HepG2 (cell line): ENCODE data around the gene IFNG-AS1. TPM values are rescaled to one million over a fixed set of nuclear protein-coding genes. Genes with fewer than 3 reads are reported as not detected.

Experiments used
- ATAC-seq: fragments of 200-7000 bp; cut with Tn5 transposase; 3 replicates; pipeline ENCODE4 v1.9.1; 2020; ENCODE audit warnings: mild to moderate bottlenecking, moderate library complexity
- BruUV-seq: library from RNA; stranded (reverse); fragments of 400-500 nt; replicated peaks from 2 replicates; lab custom pipeline; 2021; lab: Mats Ljungman, UMichigan
- CTCF ChIA-PET: fragments of 300-600 bp; formaldehyde crosslinking; extraction: SDS; loops from one replicate; lab custom pipeline; 2021; ENCODE audit warnings: low total read pairs, inconsistent platforms, low intra/inter-chr PET ratio; lab: Yijun Ruan, JAX
- POLR2A ChIA-PET: fragments of 350-600 bp; sonication (Branson Sonifier 250); formaldehyde crosslinking; loops from one replicate; lab custom pipeline; 2020; ENCODE audit warnings: antibody characterized with exemption, inconsistent platforms; lab: Yijun Ruan, JAX
- DNase-seq: peaks from one replicate; pipeline ENCODE4 v3.0.0-alpha.2; 2015; ENCODE audit warnings: low spot score
- FAIRE-seq: peaks from 3 replicates; lab custom pipeline; 2011; peaks lifted over from hg19 to GRCh38; lab: Jason Lieb, UNC
- H2AFZ ChIP-seq: one replicate; pipeline ENCODE4 v1.6.1; 2011; ENCODE audit warnings: low read length, inconsistent platforms
- H3K27ac ChIP-seq: fragments of 300-600 bp; 3 replicates; pipeline ENCODE4 v1.8.0; 2011; ENCODE audit warnings: mixed run types, mild to moderate bottlenecking, mixed read lengths, low read length, inconsistent platforms; ENCODE audit not compliant: insufficient read depth; ENCODE audit errors: extremely low read length
- H3K27me3 ChIP-seq, 2 experiments: fragments of 200-600 bp in 1 of 2; 2 replicates in 1 of 2; 3 replicates in 1 of 2; pipeline versions ENCODE4 v1.6.0 to v1.8.0; 2011; ENCODE audit warnings: low read length in 2 of 2, mild to moderate bottlenecking in 2 of 2, moderate library complexity in 2 of 2, inconsistent platforms in 1 of 2; ENCODE audit not compliant: insufficient read depth in 2 of 2, control insufficient read depth in 1 of 2
- H3K36me3 ChIP-seq, 2 experiments: fragments of 200-600 bp in 1 of 2; replicated peaks in 1 of 2; 2 replicates in 1 of 2; 3 replicates in 1 of 2; pipeline versions ENCODE4 v1.5.1 to v1.8.0; 2011; ENCODE audit warnings: low read length in 2 of 2, inconsistent platforms in 1 of 2; ENCODE audit not compliant: insufficient read depth in 2 of 2, control insufficient read depth in 1 of 2
- H3K4me1 ChIP-seq: 2 replicates; pipeline ENCODE4 v1.5.1; 2012; ENCODE audit warnings: low read length, inconsistent platforms; ENCODE audit not compliant: insufficient read depth
- H3K4me2 ChIP-seq: 2 replicates; pipeline ENCODE4 v1.6.0; 2011; ENCODE audit warnings: low read depth, low read length, inconsistent platforms
- H3K4me3 ChIP-seq, 3 experiments: fragments of 200-600 bp in 1 of 3; sonication (generic), shearing (Covaris generic) in 1 of 3; replicated peaks in 1 of 3; 2 replicates each; pipeline ENCODE4 v1.5.1; 2011 to 2016; ENCODE audit warnings: low read length in 3 of 3, inconsistent platforms in 2 of 3, low read depth in 2 of 3, mild to moderate bottlenecking in 2 of 3, control low read depth in 1 of 3, mixed read lengths in 1 of 3; ENCODE audit not compliant: insufficient read depth in 1 of 3
- H3K79me2 ChIP-seq: one replicate; pipeline ENCODE4 v1.6.1; 2011; ENCODE audit warnings: low read length, inconsistent platforms; ENCODE audit not compliant: insufficient read depth
- H3K9ac ChIP-seq: 2 replicates; pipeline ENCODE4 v1.6.0; 2011; ENCODE audit warnings: mild to moderate bottlenecking, low read depth, low read length, inconsistent platforms; ENCODE audit not compliant: insufficient read depth
- H3K9me3 ChIP-seq: 2 replicates; pipeline ENCODE4 v1.5.1; 2012; ENCODE audit warnings: mild to moderate bottlenecking, low read length
- H4K20me1 ChIP-seq: 2 replicates; pipeline ENCODE4 v1.6.0; 2011; ENCODE audit warnings: inconsistent platforms, mild to moderate bottlenecking, low read length, moderate library complexity; ENCODE audit not compliant: insufficient read depth
- ATF7 ChIP-seq, 2 experiments: fragments of 450-650 bp in 1 of 2; sonication (generic) in 1 of 2; formaldehyde crosslinking in 1 of 2; IDR thresholded peaks; 2 replicates each; pipeline versions ENCODE4 v1.4.0 to v1.6.1; 2016 to 2020; ENCODE audit warnings: antibody characterized with exemption in 1 of 2, mild to moderate bottlenecking in 1 of 2, missing genetic modification reagents in 1 of 2
- BCLAF1 ChIP-seq: fragments of 450-650 bp; IDR thresholded peaks from 2 replicates; pipeline ENCODE4 v1.6.1; 2017; ENCODE audit warnings: mild to moderate bottlenecking
- EZH2 ChIP-seq: conservative IDR thresholded peaks from 2 replicates; pipeline ENCODE4 v1.6.1; 2012; ENCODE audit warnings: mild to moderate bottlenecking, low read depth, low read length, moderate library complexity
- MAFF ChIP-seq: IDR thresholded peaks from 2 replicates; pipeline ENCODE4 v1.6.1; 2011; ENCODE audit warnings: low read depth, low read length, improper control_type of control experiment
- ZNF570 ChIP-seq: sonication (generic); formaldehyde crosslinking; IDR thresholded peaks from 2 replicates; pipeline ENCODE4 v1.4.0; 2020; ENCODE audit warnings: mild to moderate bottlenecking, missing genetic modification reagents, borderline replicate concordance
- ZNF780A ChIP-seq: sonication (generic); formaldehyde crosslinking; IDR thresholded peaks from 2 replicates; pipeline ENCODE4 v1.8.0; 2022; ENCODE audit warnings: mild to moderate bottlenecking, missing genetic modification reagents, moderate library complexity
- ZNF841 ChIP-seq: sonication (generic); formaldehyde crosslinking; IDR thresholded peaks from 2 replicates; pipeline ENCODE4 v1.8.1; 2023; ENCODE audit warnings: missing genetic modification reagents, borderline replicate concordance
- WGBS: methylation state at CpG from one replicate; pipeline ENCODE4 v1.1.6; 2017; ENCODE audit warnings: low lambda C conversion rate; 5-methylcytosine and 5-hydroxymethylcytosine counted together
- in situ Hi-C: cut with HindIII; loops from 2 replicates; pipeline ENCODE4 v1.10.0; 2017; ENCODE audit warnings: low pct_unique_long_range_greater_than_20kb; ENCODE audit not compliant: extremely low pct_ligation_motif_present
- intact Hi-C: fragments of 100-400 bp; cut with micrococcal nuclease; formaldehyde crosslinking; loops from one replicate; pipeline ENCODE4 v1.10.0; 2022; ENCODE audit not compliant: unreplicated experiment
- polyA plus RNA-seq, 8 experiments: library from polyadenylated mRNA; depleted of rRNA in 3 of 8; stranded (reverse) in 7 of 8; unstranded in 1 of 8; fragments of >200 nt; fragmentation: Illumina TruSeq in 4 of 8; extraction: Trizol in 4 of 8; gene quantifications; 2 replicates each; pipeline versions ENCODE4 v1.2.1 to v1.2.3, GENCODE V29; 2011 to 2016; ENCODE audit warnings: low read depth in 4 of 8, missing spikeins in 1 of 8, mixed read lengths in 1 of 8; ENCODE audit not compliant: insufficient read depth in 1 of 8
- total RNA-seq, 5 experiments: library from RNA; depleted of rRNA; stranded (reverse); fragments of >200 nt; fragmentation: Illumina TruSeq; extraction: Trizol; gene quantifications; 2 replicates each; pipeline ENCODE4 v1.2.3, GENCODE V29; 2016; ENCODE audit warnings: low read depth in 1 of 5

IFNG-AS1 gene
- total and polyA plus RNA-seq, 2 of the 13 experiments (the other 11 are each of a cell fraction or from before 2014, with no cell fraction given): not detected

- TF ChIP-seq ZNF570 (CRISPR knock-in tag) (no peak), MAFF (0 out of 2 replicates have a peak, but pooled peaks have one; percentile 15), EZH2 (no peak), BCLAF1 (no peak), ZNF841 (no peak)
These were observed 74.8 kb downstream of the IFNG-AS1 start (continued) for GRCh38 chr12:68063900-68064590.

GRCh38 chr12:68065163-68065562 lies 75.9 kb downstream of the IFNG-AS1 start:
- TF ChIP-seq ATF7 (IDR thresholded peaks at IDR 0.05) (peak; percentile 80), ATF7 (CRISPR knock-in tag; IDR thresholded peaks at IDR 0.05) (no peak), ZNF780A (CRISPR knock-in tag) (no peak)
- TF ChIP-seq, all 625 proteins: peak for 1
- Histone ChIP-seq H3K27ac (no peak overlapping the region), H4K20me1 (no peaks in the 10 kb centered on the region), H3K9ac (no peak overlapping the region), H3K79me2 (no peaks in the 10 kb centered on the region), H3K27me3 (no peaks in the 10 kb centered on the region), H3K4me3 (no peak overlapping the region), H3K9me3 (no peaks in the 10 kb centered on the region), H3K36me3 (no peaks in the 10 kb centered on the region), H2AFZ (no peak overlapping the region), H3K4me1 (no peaks in the 10 kb centered on the region), H3K4me2 (no peak overlapping the region)
- ATAC-seq: no peak
- intact Hi-C loops: no loop called here
- 0% methylated on average over 1 of the region's 1 CpG for WGBS
- in situ Hi-C loops: no loop called here
- FAIRE-seq: no peak
- DNase-seq: no peak
- BruUV-seq: no TSS peak
- POLR2A ChIA-PET: no interaction called here
- CTCF ChIA-PET: no interaction called here
